Suppressor macrophage treated with lipopolysaccharide for 4 hours (primary cell): Measurements from ENCODE around the gene KRT32.
"Not testable (repeated sequence)": the region's sequence is repeated elsewhere in the genome, so short reads cannot be mapped to it uniquely, and the experiment has no call there.

Experiments
- DNase-seq: peaks from one replicate; pipeline ENCODE4 v3.0.0-alpha.2; 2020

The KRT32 gene

GRCh38 chr17:41422586-41422985 is 44.6 kb downstream of the KRT32 start:
- not testable (repeated sequence) for DNase-seq

GRCh38 chr17:41421617-41422016 is 45.6 kb downstream of the KRT32 start:
- no peak for DNase-seq

GRCh38 chr17:41421116-41421515 is 46.1 kb downstream of the KRT32 start:
- no peak for DNase-seq

- DNase-seq, result no peak
Observed at GRCh38 chr17:41420134-41420533, 47.1 kb downstream of the KRT32 start.

GRCh38 chr17:41419716-41420115 is 47.5 kb downstream of the KRT32 start:
- no peak for DNase-seq

- no peak for DNase-seq
Observed at GRCh38 chr17:41418116-41418860, 48.9 kb downstream of the KRT32 start.

GRCh38 chr17:41417576-41418015 is 49.6 kb downstream of the KRT32 start:
- DNase-seq, result no peak

- DNase-seq, result no peak
Observed at GRCh38 chr17:41417127-41417526, 50.1 kb downstream of the KRT32 start.

- DNase-seq, result no peak
Observed at GRCh38 chr17:41416479-41416878, 50.7 kb downstream of the KRT32 start.

GRCh38 chr17:41415833-41416335 is 51.3 kb downstream of the KRT32 start:
- no peak for DNase-seq

GRCh38 chr17:41415411-41415810 is 51.8 kb downstream of the KRT32 start:
- DNase-seq, result no peak

- DNase-seq, result no peak
Observed at GRCh38 chr17:41413982-41414381, 53.2 kb downstream of the KRT32 start.

GRCh38 chr17:41413353-41413957 is 53.7 kb downstream of the KRT32 start:
- no peak for DNase-seq

- no peak for DNase-seq
Observed at GRCh38 chr17:41411072-41411840, 55.9 kb downstream of the KRT32 start.
